ENCODE data around the gene OR4X2. TPM values are rescaled to one million over a fixed set of nuclear protein-coding genes. Genes with fewer than 3 reads are reported as not detected.

Gene OR4X2, protein sequence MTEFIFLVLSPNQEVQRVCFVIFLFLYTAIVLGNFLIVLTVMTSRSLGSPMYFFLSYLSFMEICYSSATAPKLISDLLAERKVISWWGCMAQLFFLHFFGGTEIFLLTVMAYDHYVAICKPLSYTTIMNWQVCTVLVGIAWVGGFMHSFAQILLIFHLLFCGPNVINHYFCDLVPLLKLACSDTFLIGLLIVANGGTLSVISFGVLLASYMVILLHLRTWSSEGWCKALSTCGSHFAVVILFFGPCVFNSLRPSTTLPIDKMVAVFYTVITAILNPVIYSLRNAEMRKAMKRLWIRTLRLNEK
- not detected in 2 replicates for total RNA-seq

GRCh38 chr11:48244804-48245203, at the start of gene OR4X2:
Gene OR4X2 (plus strand): TSS chr11:48245104. CDS start chr11:48245104, 0 bp downstream.

DNA sequence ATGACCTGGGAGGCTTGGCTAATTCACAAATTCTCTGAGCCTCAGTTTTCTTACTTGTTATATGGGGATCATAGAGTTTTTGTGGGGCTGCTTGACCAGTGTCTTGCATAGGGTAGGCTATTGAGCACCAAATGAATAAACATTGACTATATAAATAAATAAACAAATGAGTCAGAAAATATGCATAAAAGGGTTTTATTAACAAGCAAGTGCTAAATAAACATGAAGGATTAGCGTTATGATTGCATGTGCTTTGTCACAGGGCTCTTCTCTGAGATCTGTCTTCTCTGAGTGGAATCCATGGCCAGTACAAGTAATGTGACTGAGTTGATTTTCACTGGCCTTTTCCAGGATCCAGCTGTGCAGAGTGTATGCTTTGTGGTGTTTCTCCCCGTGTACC, 28.4 kb upstream of the OR4X2 start, which contains the start of gene OR4B1:
Gene OR4B1 (plus strand): TSS at position 301 of the 400 bp plus-strand sequence. CDS start 0 bp downstream, at position 301.

DNA sequence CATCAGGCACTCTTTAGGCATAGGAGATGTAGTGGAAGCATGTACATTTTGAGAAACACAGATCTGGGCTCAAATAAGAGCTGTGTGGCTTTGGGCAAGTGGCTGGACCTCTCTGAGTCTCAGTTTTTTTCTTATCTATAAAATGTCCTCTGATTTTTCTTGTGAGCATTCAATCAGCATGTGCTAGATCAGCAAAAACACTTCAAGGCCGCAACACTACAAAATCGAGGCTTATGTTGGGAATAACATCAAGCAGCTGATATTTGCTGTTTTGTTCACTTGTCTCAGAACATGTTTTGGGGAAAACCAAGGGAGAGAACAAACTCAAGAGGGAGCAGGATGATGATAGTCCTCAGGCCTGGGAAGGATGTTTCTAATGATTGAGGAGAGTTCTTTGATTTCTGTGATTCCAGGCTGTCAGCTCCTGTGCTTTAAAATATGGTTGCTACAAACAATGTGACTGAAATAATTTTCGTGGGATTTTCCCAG, 18.6 kb downstream of the OR4X2 start, which contains the start of gene OR4X1:
Gene OR4X1 (plus strand): TSS at position 439 of the 489 bp plus-strand sequence. CDS start 0 bp downstream, at position 439.

Other genes with a start within 250 kb of the OR4X2 start
- gene OR4B1, start 28.3 kb upstream of the OR4X2 start, total RNA-seq: not detected in 2 replicates
- gene OR4X1, start 18.8 kb downstream of the OR4X2 start, total RNA-seq: not detected in 2 replicates
- gene OR4S1, start 61.1 kb downstream of the OR4X2 start, total RNA-seq: not detected in 2 replicates
- gene OR4C3, start 79.8 kb downstream of the OR4X2 start, total RNA-seq: not detected in 2 replicates
- gene OR4C5, start 121.4 kb downstream of the OR4X2 start, total RNA-seq: not detected in 2 replicates
- gene OR4A47, start 243.7 kb downstream of the OR4X2 start, total RNA-seq: not detected in 2 replicates